ENCODE data around the gene STARD9. TPM values are rescaled to one million over a fixed set of nuclear protein-coding genes. Genes with fewer than 3 reads are reported as not detected.

The STARD9 gene
- 10 to 100 TPM; 12.8 to 13.0 TPM for total RNA-seq

DNA sequence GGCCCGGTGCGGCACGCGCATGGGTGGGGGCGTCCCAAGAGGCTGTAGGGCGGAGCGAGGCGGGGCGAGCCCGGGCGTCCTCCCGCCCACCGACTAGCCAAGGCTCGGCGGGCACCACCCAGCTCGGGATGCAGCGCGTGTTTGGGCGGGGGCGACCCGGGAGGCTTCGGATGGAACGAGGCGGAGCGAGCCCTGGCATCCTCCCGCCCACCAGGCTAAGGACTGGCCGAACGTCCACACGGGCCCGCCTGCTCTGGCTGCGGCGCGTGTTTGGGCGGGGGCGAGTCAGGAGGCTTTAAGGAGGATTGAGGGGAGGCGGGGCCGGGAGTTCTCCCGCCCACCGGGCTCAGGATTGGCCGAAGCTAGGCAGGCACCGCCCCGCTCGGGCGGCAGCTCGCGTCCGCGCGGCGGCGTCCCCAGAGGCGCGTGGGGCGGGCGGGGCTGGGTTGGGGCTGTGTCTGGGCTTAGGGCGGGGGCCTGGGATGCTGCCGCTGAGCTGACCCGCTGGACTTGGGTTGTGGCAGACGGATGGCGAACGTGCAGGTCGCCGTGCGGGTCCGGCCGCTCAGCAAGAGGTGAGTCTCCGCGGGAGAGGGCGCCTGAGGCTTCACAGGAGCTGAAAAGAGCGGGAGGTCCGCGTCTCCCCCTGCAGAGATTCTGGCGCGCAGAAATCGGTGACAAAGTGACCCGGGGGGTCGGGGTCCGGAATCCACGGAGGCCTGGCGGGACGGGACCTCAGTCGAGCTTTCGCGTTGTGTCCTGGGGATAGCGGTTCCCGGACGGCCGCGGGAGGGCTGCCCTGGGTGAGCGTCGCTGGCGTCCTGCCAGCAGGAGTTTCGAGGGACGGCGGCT lies at the start of gene STARD9:
STARD9 (plus strand) TSS at position 419 of the 852 bp plus-strand sequence; CDS start at position 529, 110 bp downstream.
- H3K4me1 Mint-ChIP-seq (ENCODE audit: low read depth): peaks cover 35% of the 10 kb centered on the region
- ATAC-seq (peak; percentile 94), DNase-seq (peak; percentile 97)
- H3K4me3 Mint-ChIP-seq: peak within 1 kb of the TSS; percentile 95
- H3K36me3 Mint-ChIP-seq (ENCODE audit: low read depth): peaks cover 6% of the 10 kb centered on the region
- H3K27ac Mint-ChIP-seq: peak within 1 kb of the TSS; percentile 91
- ChIA-PET POLR2A (interaction anchor here (0.7 to 3.4 kb wide), 7 partner anchors 20 to 85 kb away, joined by 3 to 16 read pairs (median 3); partner anchors contain the start of genes HAUS2, LRRC57 and ZNF106), CTCF (interaction anchor here (1.2 kb wide), 1 partner anchor 33 kb away, joined by 5 read pairs; no protein-coding TSS in a partner anchor)
- peaks cover 13% of the 10 kb centered on the region for H3K27me3 Mint-ChIP-seq (ENCODE audit: low read depth)
- no peaks in the 10 kb centered on the region for H3K9me3 Mint-ChIP-seq (ENCODE audit: insufficient read depth)

DNA sequence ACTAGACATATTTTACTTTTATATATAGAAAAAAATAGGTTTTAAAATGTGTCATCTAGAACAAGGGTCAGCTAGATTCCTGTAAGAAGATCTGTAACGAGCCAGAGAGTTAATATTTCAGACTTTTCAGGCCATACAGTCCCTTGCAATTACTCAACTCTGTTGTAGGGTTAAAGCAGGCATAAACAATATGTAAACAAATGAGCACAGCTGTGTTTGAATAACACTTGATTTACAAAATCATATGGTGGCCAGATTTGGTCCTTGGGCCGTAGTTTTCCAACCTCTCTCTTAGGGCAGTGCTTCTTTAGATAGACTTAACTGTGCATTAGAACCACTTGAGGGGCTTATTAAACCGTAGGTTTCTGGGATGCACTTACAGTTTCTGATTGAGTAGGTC lies 46.4 kb upstream of the STARD9 start:
- no peak overlapping the region for H3K4me3 Mint-ChIP-seq
- peaks cover 24% of the 10 kb centered on the region for H3K36me3 Mint-ChIP-seq (ENCODE audit: low read depth)
- H3K27me3 Mint-ChIP-seq (ENCODE audit: low read depth): no peaks in the 10 kb centered on the region
- ChIA-PET CTCF (interaction anchor here (1.0 kb wide), 1 partner anchor 10 kb away, joined by 3 read pairs; no protein-coding TSS in a partner anchor), POLR2A (interaction anchor here (0.6 kb wide), 1 partner anchor 16 kb away, joined by 3 read pairs; no protein-coding TSS in a partner anchor)
- DNase-seq: no peak
- H3K27ac Mint-ChIP-seq: no peak overlapping the region
- no peaks in the 10 kb centered on the region for H3K9me3 Mint-ChIP-seq (ENCODE audit: insufficient read depth)
- H3K4me1 Mint-ChIP-seq (ENCODE audit: low read depth): no peaks in the 10 kb centered on the region
- ATAC-seq: no peak

DNA sequence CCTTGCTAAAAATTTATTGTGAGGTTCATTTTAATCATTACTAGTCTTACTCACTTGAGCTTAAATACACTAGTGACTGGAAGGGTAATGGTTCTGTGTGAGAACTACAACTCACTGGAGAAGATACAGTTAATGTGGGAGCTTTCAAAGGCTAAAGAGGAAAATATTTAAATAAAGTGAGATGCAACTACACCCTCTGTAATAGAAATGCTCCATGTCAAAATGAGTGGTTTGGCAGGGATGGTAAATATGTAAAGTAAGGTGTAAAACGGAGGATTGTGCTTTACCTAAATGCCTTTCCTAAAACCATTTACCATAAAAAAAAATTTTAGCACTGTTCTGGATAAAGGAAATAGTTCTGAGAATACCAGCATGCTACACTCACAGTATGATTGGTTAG lies 42.2 kb upstream of the STARD9 start:
- no peaks in the 10 kb centered on the region for H3K27me3 Mint-ChIP-seq (ENCODE audit: low read depth)
- peaks cover 3% of the 10 kb centered on the region for H3K4me1 Mint-ChIP-seq (ENCODE audit: low read depth)
- ATAC-seq: no peak
- no peaks in the 10 kb centered on the region for H3K9me3 Mint-ChIP-seq (ENCODE audit: insufficient read depth)
- H3K36me3 Mint-ChIP-seq (ENCODE audit: low read depth): peaks cover 51% of the 10 kb centered on the region
- POLR2A ChIA-PET: no interaction called here
- H3K4me3 Mint-ChIP-seq: no peak overlapping the region
- CTCF ChIA-PET: no interaction called here
- DNase-seq: no peak
- no peak overlapping the region for H3K27ac Mint-ChIP-seq

DNA sequence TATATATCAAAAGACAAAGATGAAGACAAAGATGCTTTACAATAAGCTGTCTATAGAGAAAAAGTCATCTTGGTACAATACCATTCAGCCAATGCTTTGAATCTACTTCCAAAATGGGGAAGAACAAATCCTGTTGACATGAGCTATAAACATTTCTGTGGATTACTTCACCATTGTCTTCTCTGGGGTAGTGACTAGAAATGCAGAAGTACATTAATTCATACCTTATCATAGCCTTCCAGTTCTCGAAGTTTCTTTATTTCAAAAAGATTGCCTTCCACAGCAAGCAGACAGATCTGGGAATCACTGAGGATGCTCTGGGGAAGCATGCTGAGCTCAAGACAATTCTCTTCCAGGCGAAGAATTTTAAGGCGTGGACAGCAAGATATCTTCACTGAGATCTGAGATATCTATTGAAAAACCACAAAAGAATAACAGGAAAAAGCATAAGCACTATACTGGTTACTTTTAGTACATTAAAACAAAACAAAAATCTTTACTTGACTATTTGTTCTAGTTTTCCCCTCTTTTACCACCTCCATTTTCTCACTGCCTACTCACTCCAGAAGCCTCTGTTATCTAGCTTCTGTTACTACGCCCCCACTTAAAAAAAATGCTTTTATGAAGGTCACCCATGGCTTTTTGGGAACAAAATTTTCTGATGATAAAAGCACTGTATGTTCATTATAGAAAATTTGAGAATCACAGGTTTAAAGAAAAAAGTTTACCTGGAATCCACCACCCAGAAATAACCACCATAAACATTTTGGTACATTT lies 30.4 kb upstream of the STARD9 start:
- Mint-ChIP-seq H3K36me3 (ENCODE audit: low read depth) (peaks cover 46% of the 10 kb centered on the region), H3K27ac (no peak overlapping the region), H3K9me3 (ENCODE audit: insufficient read depth) (no peaks in the 10 kb centered on the region), H3K4me3 (no peak overlapping the region), H3K4me1 (ENCODE audit: low read depth) (peaks cover 33% of the 10 kb centered on the region), H3K27me3 (ENCODE audit: low read depth) (no peaks in the 10 kb centered on the region)
- ATAC-seq (no peak), DNase-seq (no peak)
- ChIA-PET POLR2A (interaction anchor here (0.6 to 1.0 kb wide), 2 partner anchors 16 to 54 kb away, joined by 3 to 6 read pairs; partner anchors contain the start of gene ZNF106), CTCF (interaction anchor here (1.6 to 1.8 kb wide), 2 partner anchors 28 to 47 kb away, joined by 3 to 5 read pairs; no protein-coding TSS in a partner anchor)

DNA sequence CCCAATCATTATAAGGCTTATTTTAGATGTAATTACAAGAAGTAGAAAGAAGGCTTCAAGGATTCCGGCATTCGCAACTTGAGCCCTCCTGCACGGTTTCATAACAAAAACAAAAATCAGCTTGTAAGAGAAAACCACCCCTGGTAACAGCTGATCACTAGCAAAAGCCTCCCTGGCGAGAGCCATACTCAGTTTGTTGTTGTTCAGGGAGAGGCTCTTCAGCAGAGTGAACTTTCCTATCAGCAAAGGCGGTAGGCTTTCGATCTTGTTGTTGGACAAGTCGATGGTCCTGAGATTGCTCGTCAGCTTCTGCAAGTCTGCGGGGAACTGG lies 27.5 kb upstream of the STARD9 start:
- POLR2A ChIA-PET: interaction anchor here (0.6 to 3.3 kb wide), 12 partner anchors 9 to 190 kb away, joined by 3 to 16 read pairs (median 5); partner anchors contain the start of genes CDAN1, STARD9 and ZNF106
- Mint-ChIP-seq H3K27me3 (ENCODE audit: low read depth) (no peaks in the 10 kb centered on the region), H3K36me3 (ENCODE audit: low read depth) (peaks cover 49% of the 10 kb centered on the region), H3K4me3 (peak overlapping the region; percentile 89), H3K9me3 (ENCODE audit: insufficient read depth) (no peaks in the 10 kb centered on the region), H3K4me1 (ENCODE audit: low read depth) (peaks cover 51% of the 10 kb centered on the region), H3K27ac (peak overlapping the region; percentile 93)
- CTCF ChIA-PET: interaction anchor here (1.1 to 3.1 kb wide), 8 partner anchors 10 to 379 kb away, joined by 3 to 8 read pairs (median 4); partner anchors contain the start of gene ZNF106
- ATAC-seq (no peak), DNase-seq (no peak)

DNA sequence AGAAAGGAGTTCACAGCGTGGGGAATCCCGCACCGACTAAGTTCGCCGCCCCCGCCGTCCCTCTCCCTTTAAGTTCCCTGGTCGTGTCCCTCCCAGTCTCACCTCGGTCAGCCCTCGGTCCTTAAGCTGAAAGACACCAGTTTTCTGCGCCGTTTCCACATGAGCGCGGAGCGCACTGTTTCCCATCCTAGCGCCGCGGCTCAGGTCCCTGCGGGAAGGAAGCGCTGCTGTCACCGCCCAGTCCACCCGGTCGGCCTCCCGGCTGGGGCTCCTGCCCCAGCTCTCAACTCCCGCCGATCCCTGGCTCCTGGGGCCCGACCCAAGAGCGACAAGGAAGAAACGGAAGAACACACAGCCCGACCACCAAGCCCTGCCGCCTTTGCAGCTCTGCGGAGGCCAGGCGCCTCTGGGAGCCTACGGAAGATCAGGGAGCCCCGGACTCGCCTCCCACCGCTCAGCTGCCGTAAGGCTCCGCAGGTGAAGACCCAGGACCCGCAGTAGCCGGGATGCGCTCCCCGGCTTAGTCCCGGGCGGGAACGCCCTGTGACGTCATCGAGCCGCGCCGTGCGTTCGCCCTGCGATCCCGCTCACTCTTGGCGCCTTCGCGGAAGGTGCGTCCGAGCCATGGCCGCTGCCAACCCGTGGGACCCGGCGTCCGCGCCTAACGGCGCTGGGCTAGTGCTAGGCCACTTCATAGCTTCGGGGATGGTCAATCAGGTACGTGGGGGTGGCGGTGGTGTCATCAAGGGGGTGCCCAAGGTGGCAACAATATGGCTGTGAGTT lies 27.0 kb upstream of the STARD9 start, which contains the start of the genes HAUS2 and LRRC57:
HAUS2 (plus strand) TSS at position 590 of the 783 bp plus-strand sequence; CDS start at position 625, 35 bp downstream.
LRRC57 (minus strand) TSS at position 545 of the 783 bp plus-strand sequence; CDS start at position 186, 359 bp downstream.
- peak; percentile 95 for ATAC-seq
- POLR2A ChIA-PET: interaction anchor here (0.6 to 3.3 kb wide), 15 partner anchors 10 to 189 kb away, joined by 3 to 16 read pairs (median 4); partner anchors contain the start of genes CDAN1, SNAP23, STARD9 and ZNF106
- Mint-ChIP-seq H3K27ac (peak within 1 kb of the TSS; percentile 93), H3K36me3 (ENCODE audit: low read depth) (peaks cover 48% of the 10 kb centered on the region), H3K9me3 (ENCODE audit: insufficient read depth) (no peaks in the 10 kb centered on the region), H3K4me3 (peak within 1 kb of the TSS; percentile 89), H3K27me3 (ENCODE audit: low read depth) (no peaks in the 10 kb centered on the region), H3K4me1 (ENCODE audit: low read depth) (peaks cover 53% of the 10 kb centered on the region)
- DNase-seq: peak; percentile 88
- CTCF ChIA-PET: interaction anchor here (1.1 to 3.1 kb wide), 7 partner anchors 10 to 378 kb away, joined by 3 to 8 read pairs (median 5); partner anchors contain the start of gene ZNF106

DNA sequence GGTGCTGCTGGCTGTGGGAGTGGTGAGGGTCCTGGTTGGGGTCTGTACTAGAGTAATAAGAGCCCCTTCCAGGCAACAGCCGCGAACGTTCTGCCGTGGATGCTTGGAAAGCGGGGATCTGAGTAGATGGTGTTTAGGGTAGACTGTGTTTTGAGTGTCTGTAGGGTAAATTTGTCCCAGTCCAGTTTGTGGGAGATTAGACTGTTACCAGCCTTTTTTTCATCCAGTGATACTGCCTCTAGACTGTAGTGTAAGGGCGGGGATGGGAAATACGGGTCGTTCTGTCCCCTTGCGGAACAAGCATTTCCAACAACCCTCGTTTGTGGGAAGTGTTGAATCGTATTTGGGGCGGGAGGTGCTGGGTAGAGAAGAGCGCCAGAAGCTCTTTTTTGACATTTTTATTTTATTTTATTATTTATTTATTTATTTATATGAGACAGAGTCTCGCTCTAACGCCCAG lies 26.3 kb upstream of the STARD9 start:
- Mint-ChIP-seq H3K4me1 (ENCODE audit: low read depth) (peaks cover 59% of the 10 kb centered on the region), H3K27me3 (ENCODE audit: low read depth) (no peaks in the 10 kb centered on the region), H3K36me3 (ENCODE audit: low read depth) (peaks cover 46% of the 10 kb centered on the region), H3K9me3 (ENCODE audit: insufficient read depth) (no peaks in the 10 kb centered on the region), H3K4me3 (peak overlapping the region; percentile 89), H3K27ac (peak overlapping the region; percentile 93)
- ATAC-seq: peak; percentile 48
- no peak for DNase-seq
- POLR2A ChIA-PET: interaction anchor here (1.1 to 3.3 kb wide), 9 partner anchors 11 to 59 kb away, joined by 3 to 16 read pairs (median 7); partner anchors contain the start of genes SNAP23, STARD9 and ZNF106
- CTCF ChIA-PET: interaction anchor here (0.8 to 3.1 kb wide), 2 partner anchors 43 to 101 kb away, joined by 3 to 7 read pairs; no protein-coding TSS in a partner anchor

DNA sequence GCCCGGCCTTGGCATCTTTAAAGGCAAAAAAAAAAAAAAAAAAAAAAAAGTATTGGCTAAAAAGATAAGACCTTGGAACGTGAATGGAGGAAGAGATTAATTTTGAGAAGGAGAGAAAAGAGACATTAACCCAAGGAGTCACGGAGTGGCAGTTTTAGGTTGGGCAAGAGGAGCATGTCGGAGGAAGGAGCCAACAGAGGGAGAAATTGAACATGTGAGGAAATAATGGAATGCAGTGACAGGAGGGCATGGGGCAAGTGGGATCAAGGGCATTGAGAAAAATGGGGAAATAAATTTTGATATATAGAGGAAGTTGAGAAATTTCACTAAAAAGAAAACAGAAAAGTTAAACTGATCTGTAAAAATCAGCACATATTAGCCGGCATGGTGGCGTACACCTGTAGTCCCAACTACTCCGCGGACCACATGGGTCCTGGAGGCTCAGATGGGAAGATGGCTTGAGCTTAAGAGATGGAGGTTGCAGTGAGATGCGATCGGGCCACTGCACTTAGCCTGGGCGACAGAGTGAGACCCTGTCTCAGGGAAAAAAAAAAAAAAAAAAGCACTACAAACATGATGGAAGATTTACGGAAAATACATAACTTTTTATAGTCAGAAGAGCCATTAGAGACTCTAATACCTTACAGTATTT lies 25.5 kb upstream of the STARD9 start:
- Mint-ChIP-seq H3K27ac (peak overlapping the region; percentile 62), H3K36me3 (ENCODE audit: low read depth) (peaks cover 42% of the 10 kb centered on the region), H3K27me3 (ENCODE audit: low read depth) (no peaks in the 10 kb centered on the region), H3K9me3 (ENCODE audit: insufficient read depth) (no peaks in the 10 kb centered on the region), H3K4me1 (ENCODE audit: low read depth) (peaks cover 59% of the 10 kb centered on the region), H3K4me3 (peak overlapping the region; percentile 89)
- ATAC-seq (no peak), DNase-seq (no peak)
- ChIA-PET CTCF (interaction anchor here (0.8 kb wide), 1 partner anchor 100 kb away, joined by 3 read pairs; no protein-coding TSS in a partner anchor), POLR2A (interaction anchor here (0.6 to 3.3 kb wide), 6 partner anchors 15 to 797 kb away, joined by 3 to 16 read pairs (median 6); partner anchors contain the start of genes SNAP23 and STARD9)

DNA sequence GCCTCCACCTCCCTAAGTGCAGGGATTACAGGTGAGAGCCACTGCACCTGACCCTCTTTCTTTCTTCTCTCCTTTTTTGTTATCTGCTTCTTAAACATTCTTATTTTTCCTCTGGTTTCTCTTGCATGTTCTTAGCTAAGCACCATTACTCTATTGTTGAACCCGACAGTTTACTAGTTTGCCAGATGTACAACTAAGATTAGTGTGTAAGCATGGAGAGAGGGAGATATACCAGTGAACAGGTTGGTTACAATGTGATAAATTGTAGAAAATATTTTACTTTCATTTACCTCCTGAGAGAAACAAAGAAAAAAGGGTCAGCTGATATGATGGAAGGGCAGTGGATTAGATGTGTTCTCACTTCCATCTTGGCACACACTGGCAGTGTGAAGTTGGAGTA lies 21.9 kb upstream of the STARD9 start:
- Mint-ChIP-seq H3K27ac (peak overlapping the region; percentile 28), H3K4me3 (no peak overlapping the region), H3K27me3 (ENCODE audit: low read depth) (no peaks in the 10 kb centered on the region), H3K4me1 (ENCODE audit: low read depth) (peaks cover 34% of the 10 kb centered on the region), H3K9me3 (ENCODE audit: insufficient read depth) (no peaks in the 10 kb centered on the region), H3K36me3 (ENCODE audit: low read depth) (peaks cover 27% of the 10 kb centered on the region)
- ChIA-PET CTCF (interaction anchor here (0.7 to 1.6 kb wide), 2 partner anchors 12 to 372 kb away, joined by 3 read pairs; no protein-coding TSS in a partner anchor), POLR2A (interaction anchor here (0.6 to 0.9 kb wide), 3 partner anchors 15 to 63 kb away, joined by 3 read pairs; partner anchors contain the start of gene ZNF106)
- ATAC-seq (no peak), DNase-seq (no peak)

Data from activated CD8-positive, alpha-beta T cell treated with anti-CD3 and anti-CD28 coated beads, Interleukin-2, amount 10 ng/mL, durations not matched to agents 7 days and 5 days (primary cell).